ENCODE results near the gene DMRTC2. TPM values are rescaled to one million over a fixed set of nuclear protein-coding genes. Genes with fewer than 3 reads are reported as not detected.

DMRTC2 gene
- polyA plus RNA-seq, 1 of the 3 experiments (the other 2 are of a cell fraction): not detected

DNA sequence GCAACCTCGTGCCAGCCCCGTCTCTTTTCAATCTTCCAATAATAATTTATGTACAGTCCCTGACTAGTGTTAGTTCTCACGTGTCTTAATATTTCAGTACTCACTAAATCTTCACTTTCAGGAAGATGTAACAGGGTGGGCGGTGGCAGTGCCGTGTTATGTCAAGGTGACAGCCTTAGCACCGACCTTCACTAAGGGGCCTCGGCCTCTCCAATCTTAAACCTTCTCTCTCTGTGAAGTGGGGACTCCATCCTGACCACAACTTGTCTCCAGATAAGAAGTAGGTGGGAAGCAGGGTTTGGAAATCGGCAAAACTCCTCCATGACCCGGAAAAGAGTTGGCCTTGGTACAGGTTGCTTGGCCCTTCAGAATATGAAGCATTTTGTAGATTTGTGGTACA is 17.0 kb downstream of the DMRTC2 start:
- Histone ChIP-seq H3K27ac (ENCODE audit: low read depth in 2 of 2, low read length in 1 of 2) (no peak overlapping the region), H3K27me3 (ENCODE audit: insufficient read depth) (no peaks in the 10 kb centered on the region), H3K4me3 (ENCODE audit: low read depth in 2 of 2, low read length in 1 of 2) (peak overlapping the region; percentile 83 to 93), H3F3A (replicated peaks; ENCODE audit: insufficient read depth) (peaks cover 30% of the 10 kb centered on the region), H3K9ac (peak overlapping the region; percentile 98), H3K4me1 (ENCODE audit: control insufficient read depth in 1 of 2, insufficient read depth in 2 of 2, low read depth in 1 of 2, low read length in 1 of 2) (peaks cover 41 to 42% of the 10 kb centered on the region in 2 experiments), H3K4me2 (peak overlapping the region; percentile 88), H2AFZ (ENCODE audit: low read depth) (no peak overlapping the region), H3K36me3 (replicated peaks in 1 of 2; ENCODE audit: control insufficient read depth in 1 of 2, insufficient read depth in 2 of 2, low read length in 1 of 2) (peaks cover 49 to 63% of the 10 kb centered on the region in 2 experiments), H3K9me2 (no peaks in the 10 kb centered on the region), H3K79me2 (ENCODE audit: insufficient read depth) (peaks cover 68% of the 10 kb centered on the region), H3K9me3 (no peaks in the 10 kb centered on the region), H4K20me1 (ENCODE audit: insufficient read depth) (peaks cover 57% of the 10 kb centered on the region)
- CTCF ChIA-PET: interaction anchor here (0.8 to 4.5 kb wide), 5 partner anchors 11 to 246 kb away, joined by 3 to 34 read pairs (median 9); partner anchors contain the start of gene ARHGEF1
- TF ChIP-seq FOXJ3 (CRISPR knock-in tag; IDR thresholded peaks at IDR 0.05) (no peak), TCF12 (IDR thresholded peaks at IDR 0.05) (no peak), EP300 (IDR thresholded peaks at IDR 0.05; ENCODE audit: borderline replicate concordance in 1 of 2, low read depth in 1 of 2, low read length in 1 of 2) (no peak), MEF2A (IDR thresholded peaks at IDR 0.05; ENCODE audit: borderline replicate concordance, low read depth) (no peak), POLR2AphosphoS5 (IDR thresholded peaks at IDR 0.05; ENCODE audit: low read depth, low read length) (no peak), EZH2phosphoT487 (IDR thresholded peaks at IDR 0.05; ENCODE audit: borderline replicate concordance, low read depth) (no peak), YY1 (IDR thresholded peaks at IDR 0.05; ENCODE audit: low read depth) (no peak), TAF1 (IDR thresholded peaks at IDR 0.05; ENCODE audit: borderline replicate concordance, low read depth, low read length) (no peak), FOXM1 (IDR thresholded peaks at IDR 0.05; ENCODE audit: low read depth) (no peak), RXRA (IDR thresholded peaks at IDR 0.05; ENCODE audit: borderline replicate concordance, low read depth) (no peak), GABPA (IDR thresholded peaks at IDR 0.05; ENCODE audit: low read depth) (no peak), MXI1 (IDR thresholded peaks at IDR 0.05; ENCODE audit: low read depth, low read length) (no peak)
- TF ChIP-seq, protein P1, sequence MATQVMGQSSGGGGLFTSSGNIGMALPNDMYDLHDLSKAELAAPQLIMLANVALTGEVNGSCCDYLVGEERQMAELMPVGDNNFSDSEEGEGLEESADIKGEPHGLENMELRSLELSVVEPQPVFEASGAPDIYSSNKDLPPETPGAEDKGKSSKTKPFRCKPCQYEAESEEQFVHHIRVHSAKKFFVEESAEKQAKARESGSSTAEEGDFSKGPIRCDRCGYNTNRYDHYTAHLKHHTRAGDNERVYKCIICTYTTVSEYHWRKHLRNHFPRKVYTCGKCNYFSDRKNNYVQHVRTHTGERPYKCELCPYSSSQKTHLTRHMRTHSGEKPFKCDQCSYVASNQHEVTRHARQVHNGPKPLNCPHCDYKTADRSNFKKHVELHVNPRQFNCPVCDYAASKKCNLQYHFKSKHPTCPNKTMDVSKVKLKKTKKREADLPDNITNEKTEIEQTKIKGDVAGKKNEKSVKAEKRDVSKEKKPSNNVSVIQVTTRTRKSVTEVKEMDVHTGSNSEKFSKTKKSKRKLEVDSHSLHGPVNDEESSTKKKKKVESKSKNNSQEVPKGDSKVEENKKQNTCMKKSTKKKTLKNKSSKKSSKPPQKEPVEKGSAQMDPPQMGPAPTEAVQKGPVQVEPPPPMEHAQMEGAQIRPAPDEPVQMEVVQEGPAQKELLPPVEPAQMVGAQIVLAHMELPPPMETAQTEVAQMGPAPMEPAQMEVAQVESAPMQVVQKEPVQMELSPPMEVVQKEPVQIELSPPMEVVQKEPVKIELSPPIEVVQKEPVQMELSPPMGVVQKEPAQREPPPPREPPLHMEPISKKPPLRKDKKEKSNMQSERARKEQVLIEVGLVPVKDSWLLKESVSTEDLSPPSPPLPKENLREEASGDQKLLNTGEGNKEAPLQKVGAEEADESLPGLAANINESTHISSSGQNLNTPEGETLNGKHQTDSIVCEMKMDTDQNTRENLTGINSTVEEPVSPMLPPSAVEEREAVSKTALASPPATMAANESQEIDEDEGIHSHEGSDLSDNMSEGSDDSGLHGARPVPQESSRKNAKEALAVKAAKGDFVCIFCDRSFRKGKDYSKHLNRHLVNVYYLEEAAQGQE (IDR thresholded peaks at IDR 0.05; ENCODE audit: low read depth, low read length): no peak
- TF ChIP-seq, protein P2, sequence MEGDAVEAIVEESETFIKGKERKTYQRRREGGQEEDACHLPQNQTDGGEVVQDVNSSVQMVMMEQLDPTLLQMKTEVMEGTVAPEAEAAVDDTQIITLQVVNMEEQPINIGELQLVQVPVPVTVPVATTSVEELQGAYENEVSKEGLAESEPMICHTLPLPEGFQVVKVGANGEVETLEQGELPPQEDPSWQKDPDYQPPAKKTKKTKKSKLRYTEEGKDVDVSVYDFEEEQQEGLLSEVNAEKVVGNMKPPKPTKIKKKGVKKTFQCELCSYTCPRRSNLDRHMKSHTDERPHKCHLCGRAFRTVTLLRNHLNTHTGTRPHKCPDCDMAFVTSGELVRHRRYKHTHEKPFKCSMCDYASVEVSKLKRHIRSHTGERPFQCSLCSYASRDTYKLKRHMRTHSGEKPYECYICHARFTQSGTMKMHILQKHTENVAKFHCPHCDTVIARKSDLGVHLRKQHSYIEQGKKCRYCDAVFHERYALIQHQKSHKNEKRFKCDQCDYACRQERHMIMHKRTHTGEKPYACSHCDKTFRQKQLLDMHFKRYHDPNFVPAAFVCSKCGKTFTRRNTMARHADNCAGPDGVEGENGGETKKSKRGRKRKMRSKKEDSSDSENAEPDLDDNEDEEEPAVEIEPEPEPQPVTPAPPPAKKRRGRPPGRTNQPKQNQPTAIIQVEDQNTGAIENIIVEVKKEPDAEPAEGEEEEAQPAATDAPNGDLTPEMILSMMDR (IDR thresholded peaks at IDR 0.05): no peak
- TF ChIP-seq, protein P3, sequence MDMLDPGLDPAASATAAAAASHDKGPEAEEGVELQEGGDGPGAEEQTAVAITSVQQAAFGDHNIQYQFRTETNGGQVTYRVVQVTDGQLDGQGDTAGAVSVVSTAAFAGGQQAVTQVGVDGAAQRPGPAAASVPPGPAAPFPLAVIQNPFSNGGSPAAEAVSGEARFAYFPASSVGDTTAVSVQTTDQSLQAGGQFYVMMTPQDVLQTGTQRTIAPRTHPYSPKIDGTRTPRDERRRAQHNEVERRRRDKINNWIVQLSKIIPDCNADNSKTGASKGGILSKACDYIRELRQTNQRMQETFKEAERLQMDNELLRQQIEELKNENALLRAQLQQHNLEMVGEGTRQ (IDR thresholded peaks at IDR 0.05; ENCODE audit: borderline replicate concordance, low read depth, low read length): no peak
- TF ChIP-seq, protein P4, sequence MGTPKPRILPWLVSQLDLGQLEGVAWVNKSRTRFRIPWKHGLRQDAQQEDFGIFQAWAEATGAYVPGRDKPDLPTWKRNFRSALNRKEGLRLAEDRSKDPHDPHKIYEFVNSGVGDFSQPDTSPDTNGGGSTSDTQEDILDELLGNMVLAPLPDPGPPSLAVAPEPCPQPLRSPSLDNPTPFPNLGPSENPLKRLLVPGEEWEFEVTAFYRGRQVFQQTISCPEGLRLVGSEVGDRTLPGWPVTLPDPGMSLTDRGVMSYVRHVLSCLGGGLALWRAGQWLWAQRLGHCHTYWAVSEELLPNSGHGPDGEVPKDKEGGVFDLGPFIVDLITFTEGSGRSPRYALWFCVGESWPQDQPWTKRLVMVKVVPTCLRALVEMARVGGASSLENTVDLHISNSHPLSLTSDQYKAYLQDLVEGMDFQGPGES (IDR thresholded peaks at IDR 0.05; ENCODE audit: low read depth, low read length): no peak
- TF ChIP-seq, protein P5, sequence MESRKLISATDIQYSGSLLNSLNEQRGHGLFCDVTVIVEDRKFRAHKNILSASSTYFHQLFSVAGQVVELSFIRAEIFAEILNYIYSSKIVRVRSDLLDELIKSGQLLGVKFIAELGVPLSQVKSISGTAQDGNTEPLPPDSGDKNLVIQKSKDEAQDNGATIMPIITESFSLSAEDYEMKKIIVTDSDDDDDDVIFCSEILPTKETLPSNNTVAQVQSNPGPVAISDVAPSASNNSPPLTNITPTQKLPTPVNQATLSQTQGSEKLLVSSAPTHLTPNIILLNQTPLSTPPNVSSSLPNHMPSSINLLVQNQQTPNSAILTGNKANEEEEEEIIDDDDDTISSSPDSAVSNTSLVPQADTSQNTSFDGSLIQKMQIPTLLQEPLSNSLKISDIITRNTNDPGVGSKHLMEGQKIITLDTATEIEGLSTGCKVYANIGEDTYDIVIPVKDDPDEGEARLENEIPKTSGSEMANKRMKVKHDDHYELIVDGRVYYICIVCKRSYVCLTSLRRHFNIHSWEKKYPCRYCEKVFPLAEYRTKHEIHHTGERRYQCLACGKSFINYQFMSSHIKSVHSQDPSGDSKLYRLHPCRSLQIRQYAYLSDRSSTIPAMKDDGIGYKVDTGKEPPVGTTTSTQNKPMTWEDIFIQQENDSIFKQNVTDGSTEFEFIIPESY (IDR thresholded peaks at IDR 0.05; ENCODE audit: borderline replicate concordance, low read depth): no peak
- no peak for DNase-seq
- POLR2A ChIA-PET: interaction anchor here (0.6 kb wide), 1 partner anchor 126 kb away, joined by 3 read pairs; no protein-coding TSS in a partner anchor
- WGBS (ENCODE audit: low lambda C conversion rate): 70% methylated on average over 9 of the region's 9 CpGs

Data from SK-N-SH (cell line).